ENCODE measurements around the gene SLC25A14.
"Not testable (repeated sequence)": the region's sequence is repeated elsewhere in the genome, so short reads cannot be mapped to it uniquely, and the experiment has no call there.

The SLC25A14 gene

DNA sequence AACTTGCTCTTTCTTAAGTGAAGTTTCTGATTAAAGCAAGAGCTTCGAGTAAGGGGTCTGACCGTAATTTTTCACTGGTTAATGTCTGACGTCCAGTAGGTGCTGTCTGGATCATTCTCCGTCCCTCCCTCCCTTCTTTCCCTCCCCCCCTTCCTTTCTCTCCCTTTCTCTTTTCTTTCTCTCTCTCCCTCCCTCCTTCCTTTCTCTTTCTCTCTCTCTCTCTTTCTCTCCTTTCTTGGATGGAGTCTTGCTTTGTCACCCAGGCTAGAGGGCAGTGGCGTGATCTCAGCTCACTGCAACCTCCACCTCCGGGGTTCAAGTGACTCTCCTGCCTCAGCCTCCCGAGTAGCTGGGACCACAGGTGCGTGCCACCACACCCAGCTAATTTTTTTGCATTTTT lies 850 bp upstream of the SLC25A14 start:
- Mint-ChIP-seq H3K27ac (peak overlapping the region; percentile 88), H3K4me3 (peak overlapping the region; percentile 92), H3K4me1 (ENCODE audit: low read depth) (peaks cover 14% of the 10 kb centered on the region)
- not testable (repeated sequence) for H3K36me3 Mint-ChIP-seq (ENCODE audit: low read depth); H3K9me3 Mint-ChIP-seq; H3K27me3 Mint-ChIP-seq (ENCODE audit: low read depth)

DNA sequence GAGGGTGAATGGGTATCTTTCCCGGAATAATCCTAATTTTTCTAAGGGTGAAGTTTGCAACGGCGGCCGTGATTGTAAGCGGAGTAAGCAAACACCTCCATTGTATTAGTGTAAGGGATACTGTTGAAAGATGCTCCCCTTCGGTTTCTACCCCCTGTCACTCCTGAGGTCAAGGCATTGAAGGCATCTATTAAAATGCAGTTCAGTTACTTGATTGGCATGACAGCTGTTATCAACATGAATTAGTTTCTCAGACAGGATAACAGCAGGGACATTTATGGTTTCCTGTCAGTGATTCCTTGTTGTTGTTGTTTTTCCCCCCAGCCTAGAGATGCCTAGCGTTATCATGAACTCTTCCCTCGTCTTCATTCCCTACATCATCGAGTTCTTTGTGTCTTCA lies 552 bp downstream of the SLC25A14 start:
- peaks cover 14% of the 10 kb centered on the region for H3K4me1 Mint-ChIP-seq (ENCODE audit: low read depth)
- H3K27me3 Mint-ChIP-seq (ENCODE audit: low read depth) = no peaks in the 10 kb centered on the region
- H3K27ac Mint-ChIP-seq = peak overlapping the region; percentile 83
- H3K9me3 Mint-ChIP-seq = no peaks in the 10 kb centered on the region
- no peaks in the 10 kb centered on the region for H3K36me3 Mint-ChIP-seq (ENCODE audit: low read depth)
- peak overlapping the region; percentile 92 for H3K4me3 Mint-ChIP-seq

- no peaks in the 10 kb centered on the region for H3K9me3 Mint-ChIP-seq
- peaks cover 14% of the 10 kb centered on the region for H3K4me1 Mint-ChIP-seq (ENCODE audit: low read depth)
- no peaks in the 10 kb centered on the region for H3K36me3 Mint-ChIP-seq (ENCODE audit: low read depth)
- no peaks in the 10 kb centered on the region for H3K27me3 Mint-ChIP-seq (ENCODE audit: low read depth)
- no peak overlapping the region for H3K27ac Mint-ChIP-seq
- H3K4me3 Mint-ChIP-seq = no peak overlapping the region
These were observed 3.7 kb downstream of the SLC25A14 start for GRCh38 chrX:130343411-130343810.

DNA sequence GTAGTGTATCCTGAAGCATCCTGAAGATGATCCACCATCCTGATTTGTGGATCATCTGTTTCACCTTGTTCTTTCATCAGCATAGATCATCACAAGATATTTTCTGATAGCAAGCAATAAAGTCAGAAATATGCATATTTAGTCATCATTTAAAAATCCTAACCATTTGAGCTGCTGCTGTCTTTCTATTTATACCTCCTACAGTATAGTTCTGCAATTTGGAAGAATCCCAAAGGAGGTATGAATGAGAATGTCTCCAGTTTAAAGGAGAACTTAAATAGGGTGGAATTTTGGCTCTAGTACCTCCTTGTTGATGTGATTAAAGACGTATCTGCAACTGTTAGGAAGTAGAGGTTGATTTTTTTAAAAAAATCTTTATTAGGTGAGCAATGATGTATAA lies 7.6 kb downstream of the SLC25A14 start:
- no peak overlapping the region for H3K27ac Mint-ChIP-seq
- no peaks in the 10 kb centered on the region for H3K4me1 Mint-ChIP-seq (ENCODE audit: low read depth)
- H3K36me3 Mint-ChIP-seq (ENCODE audit: low read depth) = peaks cover 2% of the 10 kb centered on the region
- no peaks in the 10 kb centered on the region for H3K9me3 Mint-ChIP-seq
- H3K27me3 Mint-ChIP-seq (ENCODE audit: low read depth) = no peaks in the 10 kb centered on the region
- H3K4me3 Mint-ChIP-seq = no peak overlapping the region

DNA sequence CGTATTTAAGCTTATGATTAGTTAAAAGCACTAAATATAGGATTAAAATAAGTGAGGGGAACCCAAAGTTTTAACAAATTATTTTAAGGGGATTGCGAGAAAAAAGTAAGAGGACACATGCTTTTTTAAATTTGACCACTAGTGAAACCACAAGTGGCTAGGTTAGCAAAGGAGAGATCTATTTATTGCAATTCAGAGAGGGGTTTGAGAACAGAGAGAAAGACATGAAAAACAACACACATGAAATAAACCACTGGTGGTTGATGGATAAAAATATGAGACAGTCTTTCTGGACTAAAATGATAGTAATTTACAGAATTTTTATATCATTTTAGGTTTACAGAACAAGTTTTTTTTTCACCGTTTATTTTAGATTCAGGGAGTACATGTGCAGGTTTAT lies 11.8 kb downstream of the SLC25A14 start:
- no peak overlapping the region for H3K4me3 Mint-ChIP-seq
- no peaks in the 10 kb centered on the region for H3K27me3 Mint-ChIP-seq (ENCODE audit: low read depth)
- H3K36me3 Mint-ChIP-seq (ENCODE audit: low read depth) = peaks cover 10% of the 10 kb centered on the region
- no peak overlapping the region for H3K27ac Mint-ChIP-seq
- no peaks in the 10 kb centered on the region for H3K9me3 Mint-ChIP-seq
- H3K4me1 Mint-ChIP-seq (ENCODE audit: low read depth) = no peaks in the 10 kb centered on the region

DNA sequence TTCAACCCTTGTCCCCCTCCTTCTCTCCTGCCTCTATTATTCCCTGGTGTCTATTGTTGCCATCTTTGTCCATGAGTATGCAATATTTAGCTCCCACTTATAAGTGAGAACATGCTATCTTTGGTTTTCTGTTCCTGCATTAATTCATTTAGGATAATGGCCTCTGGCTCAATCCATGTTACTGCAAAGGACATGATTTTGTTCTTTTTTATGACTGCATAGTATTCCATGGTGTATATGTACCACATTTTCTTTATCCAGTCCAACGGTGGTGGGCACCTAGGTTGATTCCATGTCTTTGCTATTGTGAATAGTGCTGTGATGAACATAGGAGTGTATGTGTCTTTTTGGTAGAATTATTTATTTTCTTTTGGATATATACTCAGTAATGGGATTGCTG lies 12.3 kb downstream of the SLC25A14 start:
- H3K27me3 Mint-ChIP-seq (ENCODE audit: low read depth); H3K27ac Mint-ChIP-seq; H3K4me1 Mint-ChIP-seq (ENCODE audit: low read depth); H3K9me3 Mint-ChIP-seq; H3K4me3 Mint-ChIP-seq: not testable (repeated sequence)
- H3K36me3 Mint-ChIP-seq (ENCODE audit: low read depth) = peaks cover 10% of the 10 kb centered on the region

DNA sequence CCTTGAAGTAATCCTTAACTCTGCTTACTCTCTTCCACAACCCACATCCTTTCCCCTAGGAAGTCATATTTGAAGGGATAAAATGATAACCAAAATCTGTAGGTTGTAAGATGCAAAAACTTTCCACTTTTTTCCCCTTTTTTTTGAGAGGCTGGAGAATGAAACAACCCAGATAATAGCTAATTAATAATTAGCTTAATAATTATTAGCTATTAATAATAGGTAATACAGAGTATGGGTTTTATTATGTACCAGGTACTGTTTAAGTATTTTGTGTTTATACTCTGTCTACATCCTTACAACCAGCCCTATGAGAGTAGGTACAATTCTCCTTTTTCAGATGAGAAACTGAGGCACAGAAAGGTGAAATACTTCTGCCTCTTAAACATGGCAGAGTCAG lies 36.4 kb downstream of the SLC25A14 start:
- Mint-ChIP-seq H3K27ac (no peak overlapping the region), H3K4me3 (no peak overlapping the region), H3K9me3 (no peaks in the 10 kb centered on the region), H3K36me3 (ENCODE audit: low read depth) (peaks cover 2% of the 10 kb centered on the region), H3K4me1 (ENCODE audit: low read depth) (no peaks in the 10 kb centered on the region), H3K27me3 (ENCODE audit: low read depth) (no peaks in the 10 kb centered on the region)

GRCh38 chrX:130378024-130378669 lies 38.4 kb downstream of the SLC25A14 start:
- H3K36me3 Mint-ChIP-seq (ENCODE audit: low read depth) = no peaks in the 10 kb centered on the region
- H3K4me1 Mint-ChIP-seq (ENCODE audit: low read depth) = no peaks in the 10 kb centered on the region
- H3K27me3 Mint-ChIP-seq (ENCODE audit: low read depth) = peaks cover 4% of the 10 kb centered on the region
- H3K4me3 Mint-ChIP-seq = no peak overlapping the region
- no peak overlapping the region for H3K27ac Mint-ChIP-seq
- H3K9me3 Mint-ChIP-seq = no peaks in the 10 kb centered on the region

DNA sequence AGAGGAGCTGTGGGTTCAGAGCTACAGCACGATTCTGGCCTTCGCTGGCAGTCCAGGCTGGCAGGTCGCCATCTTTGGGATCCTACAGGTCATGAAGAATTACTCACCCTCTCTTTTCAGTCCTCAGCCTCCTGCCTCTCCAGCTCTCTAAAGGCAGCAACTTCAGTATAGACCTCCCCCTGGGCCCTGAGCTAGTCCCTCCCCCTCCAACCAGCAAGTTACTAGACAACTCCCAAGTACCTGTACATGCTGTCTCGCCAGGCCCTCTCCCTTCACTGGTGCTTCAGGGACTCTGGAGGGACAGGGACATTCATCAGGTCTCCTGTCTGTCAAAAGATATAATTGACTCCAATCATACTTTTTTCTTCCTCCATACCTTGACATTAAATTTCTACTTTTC lies 45.8 kb downstream of the SLC25A14 start, which contains the start of gene GPR119:
TSS of gene GPR119 (minus strand) at position 155 of the 400 bp plus-strand sequence. CDS start 227 bp downstream, outside the sequence.
- no peak within 1 kb of the TSS for H3K4me3 Mint-ChIP-seq
- H3K36me3 Mint-ChIP-seq (ENCODE audit: low read depth) = no peaks in the 10 kb centered on the region
- no peaks in the 10 kb centered on the region for H3K9me3 Mint-ChIP-seq
- H3K27me3 Mint-ChIP-seq (ENCODE audit: low read depth) = peaks cover 4% of the 10 kb centered on the region
- no peaks in the 10 kb centered on the region for H3K4me1 Mint-ChIP-seq (ENCODE audit: low read depth)
- no peak within 1 kb of the TSS for H3K27ac Mint-ChIP-seq

- Mint-ChIP-seq H3K9me3 (no peaks in the 10 kb centered on the region), H3K36me3 (ENCODE audit: low read depth) (no peaks in the 10 kb centered on the region), H3K4me3 (no peak overlapping the region), H3K4me1 (ENCODE audit: low read depth) (no peaks in the 10 kb centered on the region), H3K27me3 (ENCODE audit: low read depth) (peaks cover 3% of the 10 kb centered on the region), H3K27ac (no peak overlapping the region)
These were observed 46.7 kb downstream of the SLC25A14 start for GRCh38 chrX:130386408-130386808.

- no peaks in the 10 kb centered on the region for H3K9me3 Mint-ChIP-seq
- no peaks in the 10 kb centered on the region for H3K4me1 Mint-ChIP-seq (ENCODE audit: low read depth)
- H3K27me3 Mint-ChIP-seq (ENCODE audit: low read depth) = peaks cover 13% of the 10 kb centered on the region
- H3K27ac Mint-ChIP-seq = no peak overlapping the region
- no peaks in the 10 kb centered on the region for H3K36me3 Mint-ChIP-seq (ENCODE audit: low read depth)
- no peak overlapping the region for H3K4me3 Mint-ChIP-seq
These were observed 53.8 kb downstream of the SLC25A14 start for GRCh38 chrX:130393451-130394074.

GRCh38 chrX:130395341-130395740 lies 55.6 kb downstream of the SLC25A14 start:
- Mint-ChIP-seq H3K9me3 (no peaks in the 10 kb centered on the region), H3K36me3 (ENCODE audit: low read depth) (no peaks in the 10 kb centered on the region), H3K4me3 (no peak overlapping the region), H3K4me1 (ENCODE audit: low read depth) (no peaks in the 10 kb centered on the region), H3K27ac (no peak overlapping the region), H3K27me3 (ENCODE audit: low read depth) (peaks cover 17% of the 10 kb centered on the region)

- peak within 1 kb of the TSS; percentile 92 for H3K4me3 Mint-ChIP-seq
- peaks cover 6% of the 10 kb centered on the region for H3K27me3 Mint-ChIP-seq (ENCODE audit: low read depth)
- no peaks in the 10 kb centered on the region for H3K36me3 Mint-ChIP-seq (ENCODE audit: low read depth)
- peaks cover 9% of the 10 kb centered on the region for H3K4me1 Mint-ChIP-seq (ENCODE audit: low read depth)
- H3K9me3 Mint-ChIP-seq = no peaks in the 10 kb centered on the region
- H3K27ac Mint-ChIP-seq = peak within 1 kb of the TSS; percentile 85
These were observed 61.9 kb downstream of the SLC25A14 start, which contains the start of gene RBMX2 for GRCh38 chrX:130401415-130402207. Gene RBMX2, plus strand, starts transcription at chrX:130401987. Its CDS starts 46 bp downstream, at chrX:130402033.

DNA sequence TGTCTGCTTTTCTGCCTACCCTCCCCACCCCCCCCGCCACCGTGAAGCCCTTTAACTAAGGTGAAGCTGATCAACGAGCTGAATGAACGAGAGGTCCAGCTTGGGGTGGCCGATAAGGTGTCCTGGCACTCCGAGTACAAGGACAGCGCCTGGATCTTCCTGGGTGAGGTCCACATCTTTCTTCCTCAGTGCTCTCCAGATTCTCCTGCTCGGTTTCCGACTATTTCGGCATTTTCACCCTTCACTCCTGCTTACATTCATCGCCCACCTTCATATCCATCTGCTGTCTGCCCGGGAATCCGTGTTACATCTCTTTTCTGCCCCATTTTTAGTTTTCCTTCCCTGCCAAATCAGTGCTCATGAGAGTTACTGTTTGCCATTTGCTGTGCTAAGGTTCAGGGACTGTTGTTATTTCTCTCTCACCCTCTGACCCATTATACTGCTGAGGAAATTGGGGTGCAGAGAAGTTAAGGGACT lies 62.5 kb downstream of the SLC25A14 start:
- Mint-ChIP-seq H3K4me1 (ENCODE audit: low read depth) (peaks cover 10% of the 10 kb centered on the region), H3K36me3 (ENCODE audit: low read depth) (no peaks in the 10 kb centered on the region), H3K4me3 (peak overlapping the region; percentile 92), H3K27ac (peak overlapping the region; percentile 59), H3K9me3 (no peaks in the 10 kb centered on the region), H3K27me3 (ENCODE audit: low read depth) (peaks cover 5% of the 10 kb centered on the region)

- no peak overlapping the region for H3K4me3 Mint-ChIP-seq
- H3K27me3 Mint-ChIP-seq (ENCODE audit: low read depth) = no peaks in the 10 kb centered on the region
- H3K36me3 Mint-ChIP-seq (ENCODE audit: low read depth) = peaks cover 14% of the 10 kb centered on the region
- no peak overlapping the region for H3K27ac Mint-ChIP-seq
- H3K9me3 Mint-ChIP-seq = no peaks in the 10 kb centered on the region
- H3K4me1 Mint-ChIP-seq (ENCODE audit: low read depth) = no peaks in the 10 kb centered on the region
These were observed 73.7 kb downstream of the SLC25A14 start for GRCh38 chrX:130413415-130413814.

Data from T-helper 1 cell treated with Interleukin-12 subunit alpha and Interleukin-12 subunit beta and Interleukin-4 antibody, amounts not matched to agents 30 μg/mL and 1 μg/mL, for 36 hours (primary cell).